ENCODE results near the gene OPA3. TPM values are rescaled to one million over a fixed set of nuclear protein-coding genes. Genes with fewer than 3 reads are reported as not detected.

The OPA3 gene
- total RNA-seq, 2 experiments from 2014 or later = 5.8 to 12.0 TPM

DNA sequence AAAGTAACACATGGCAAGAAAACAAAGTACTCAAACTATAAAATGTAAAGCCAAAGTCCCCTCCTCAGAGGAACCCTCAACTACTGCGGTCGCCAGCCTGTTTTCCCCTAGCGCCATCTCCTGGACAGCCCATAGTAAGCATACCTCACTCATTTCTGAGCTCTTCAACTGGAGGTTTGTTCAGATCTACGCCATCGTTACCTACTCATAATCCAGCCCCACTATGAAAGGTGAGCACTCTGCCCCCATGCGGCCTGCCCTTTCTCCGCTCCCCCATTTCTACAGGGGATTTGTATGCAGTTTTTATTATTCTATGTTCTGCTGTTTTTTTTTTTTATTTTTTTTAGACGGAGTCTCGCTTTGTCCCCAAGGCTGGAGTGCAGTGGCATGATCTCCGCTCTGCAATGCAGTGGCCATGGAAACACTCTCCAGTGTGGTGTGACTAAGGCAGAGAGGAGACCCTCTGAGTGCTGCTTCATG is 26.2 kb downstream of the OPA3 start:
- Histone ChIP-seq H3K79me2 (ENCODE audit: insufficient read depth, low read depth, low read length) (peaks cover 17% of the 10 kb centered on the region; the same call in 1 of the 2 replicates), H3K27ac (ENCODE audit: low read depth, low read length, poor library complexity, severe bottlenecking) (no peak overlapping the region), H3K9me3 (ENCODE audit: low read length) (no peaks in the 10 kb centered on the region), H3K4me2 (ENCODE audit: low read length) (no peak overlapping the region), H3K4me3 (ENCODE audit: low read depth, low read length, poor library complexity, severe bottlenecking) (no peak overlapping the region), H4K20me1 (ENCODE audit: insufficient read depth, low read length) (no peaks in the 10 kb centered on the region; the same call in 1 of the 2 replicates), H3K9me2 (ENCODE audit: insufficient read depth, low read length) (no peaks in the 10 kb centered on the region), H3K36me3 (ENCODE audit: insufficient read depth, low read length) (no peaks in the 10 kb centered on the region; the same call in 1 of the 2 replicates), H2AFZ (ENCODE audit: low read length) (no peak overlapping the region), H3K4me1 (ENCODE audit: insufficient read depth, low read length, poor library complexity, severe bottlenecking) (peaks cover 36% of the 10 kb centered on the region)
- DNase-seq (ENCODE audit: low spot score) = peak; percentile 92
- BruUV-seq (replicated peaks) = no TSS peak
- CTCF ChIA-PET (ENCODE audit: unreplicated experiment) = interaction anchor here (0.5 to 1.0 kb wide), 3 partner anchors 52 to 283 kb away, joined by 3 to 4 read pairs (median 3); partner anchors contain the start of gene QPCTL
- POLR2A ChIA-PET = interaction anchor here (0.6 to 0.7 kb wide), 3 partner anchors 84 to 120 kb away, joined by 3 to 5 read pairs (median 5); no protein-coding TSS in a partner anchor
- intact Hi-C loops (cut with micrococcal nuclease; ENCODE audit: unreplicated experiment) = loop anchor here (1.0 to 5.0 kb wide), 3 partner anchors 35 to 85 kb away; partner anchors contain the start of gene VASP
- TF ChIP-seq, protein P1, sequence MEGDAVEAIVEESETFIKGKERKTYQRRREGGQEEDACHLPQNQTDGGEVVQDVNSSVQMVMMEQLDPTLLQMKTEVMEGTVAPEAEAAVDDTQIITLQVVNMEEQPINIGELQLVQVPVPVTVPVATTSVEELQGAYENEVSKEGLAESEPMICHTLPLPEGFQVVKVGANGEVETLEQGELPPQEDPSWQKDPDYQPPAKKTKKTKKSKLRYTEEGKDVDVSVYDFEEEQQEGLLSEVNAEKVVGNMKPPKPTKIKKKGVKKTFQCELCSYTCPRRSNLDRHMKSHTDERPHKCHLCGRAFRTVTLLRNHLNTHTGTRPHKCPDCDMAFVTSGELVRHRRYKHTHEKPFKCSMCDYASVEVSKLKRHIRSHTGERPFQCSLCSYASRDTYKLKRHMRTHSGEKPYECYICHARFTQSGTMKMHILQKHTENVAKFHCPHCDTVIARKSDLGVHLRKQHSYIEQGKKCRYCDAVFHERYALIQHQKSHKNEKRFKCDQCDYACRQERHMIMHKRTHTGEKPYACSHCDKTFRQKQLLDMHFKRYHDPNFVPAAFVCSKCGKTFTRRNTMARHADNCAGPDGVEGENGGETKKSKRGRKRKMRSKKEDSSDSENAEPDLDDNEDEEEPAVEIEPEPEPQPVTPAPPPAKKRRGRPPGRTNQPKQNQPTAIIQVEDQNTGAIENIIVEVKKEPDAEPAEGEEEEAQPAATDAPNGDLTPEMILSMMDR (conservative IDR thresholded peaks at IDR 0.05; ENCODE audit: low read length) = peak; percentile 98
- no peak for TF ChIP-seq EZH2phosphoT487 (IDR thresholded peaks at IDR 0.05; ENCODE audit: borderline replicate concordance, low read depth, low read length)

DNA sequence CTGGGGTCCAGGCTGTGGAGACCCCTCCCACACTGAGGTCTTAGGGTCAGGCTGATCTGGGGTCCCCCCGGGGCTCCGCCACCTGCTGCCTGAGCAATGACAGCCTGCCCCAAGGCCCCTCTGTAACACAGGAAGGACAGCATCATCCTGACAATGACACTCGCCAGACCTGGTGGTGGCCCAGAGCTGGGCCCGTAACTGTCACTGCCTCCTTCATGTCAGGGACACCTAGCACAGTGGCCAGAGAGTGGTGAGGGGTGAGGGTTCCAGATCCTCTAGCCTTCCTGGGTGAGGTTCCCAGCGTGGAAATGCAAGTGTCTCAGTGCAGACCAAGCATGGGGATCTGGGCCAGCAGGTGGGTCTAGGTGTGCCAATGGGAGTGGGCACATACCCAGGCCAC is 27.8 kb downstream of the OPA3 start:
- Histone ChIP-seq H3K4me3 (ENCODE audit: low read depth, low read length, poor library complexity, severe bottlenecking) (no peak overlapping the region), H3K4me1 (ENCODE audit: insufficient read depth, low read length, poor library complexity, severe bottlenecking) (peaks cover 20% of the 10 kb centered on the region), H3K4me2 (ENCODE audit: low read length) (no peak overlapping the region), H3K9me3 (ENCODE audit: low read length) (no peaks in the 10 kb centered on the region), H3K27ac (ENCODE audit: low read depth, low read length, poor library complexity, severe bottlenecking) (no peak overlapping the region), H4K20me1 (ENCODE audit: insufficient read depth, low read length) (no peaks in the 10 kb centered on the region; the same call in 1 of the 2 replicates), H3K9me2 (ENCODE audit: insufficient read depth, low read length) (no peaks in the 10 kb centered on the region), H3K79me2 (ENCODE audit: insufficient read depth, low read depth, low read length) (peaks cover 15% of the 10 kb centered on the region; the same call in 1 of the 2 replicates), H2AFZ (ENCODE audit: low read length) (no peak overlapping the region), H3K36me3 (ENCODE audit: insufficient read depth, low read length) (peaks cover 7% of the 10 kb centered on the region)
- intact Hi-C loops (cut with micrococcal nuclease; ENCODE audit: unreplicated experiment) = loop anchor here (5.0 kb wide), 1 partner anchor 50 kb away; the partner anchor contains the start of gene VASP
- TF ChIP-seq, protein P1 (conservative IDR thresholded peaks at IDR 0.05; ENCODE audit: low read length) = no peak
- no peak for TF ChIP-seq EZH2phosphoT487 (IDR thresholded peaks at IDR 0.05; ENCODE audit: borderline replicate concordance, low read depth, low read length)
- CTCF ChIA-PET (ENCODE audit: unreplicated experiment) = no interaction called here
- POLR2A ChIA-PET = no interaction called here
- DNase-seq (ENCODE audit: low spot score) = no peak
- BruUV-seq (replicated peaks) = no TSS peak

DNA sequence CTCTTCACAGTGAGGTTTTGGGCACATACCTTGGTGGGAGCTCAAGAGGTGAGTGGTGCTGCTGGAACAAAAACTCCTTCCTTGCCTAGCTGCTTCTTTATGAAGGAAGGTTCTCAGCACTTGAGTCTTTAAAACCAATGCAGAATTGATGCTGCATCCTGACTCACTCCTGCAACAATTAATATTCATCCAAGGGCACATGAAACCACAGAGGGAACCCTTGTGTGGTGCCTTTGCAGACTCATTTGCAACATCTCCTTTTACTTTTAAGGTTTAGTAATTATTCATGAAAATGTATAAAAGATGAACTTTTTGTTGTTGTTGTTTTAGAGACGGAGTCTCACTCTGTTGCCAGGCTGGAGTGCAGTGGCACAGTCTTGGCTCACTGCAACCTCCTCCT is 30.1 kb downstream of the OPA3 start:
- CTCF ChIA-PET (ENCODE audit: unreplicated experiment) = no interaction called here
- POLR2A ChIA-PET = no interaction called here
- TF ChIP-seq, protein P1 (conservative IDR thresholded peaks at IDR 0.05; ENCODE audit: low read length) = no peak
- TF ChIP-seq EZH2phosphoT487 (IDR thresholded peaks at IDR 0.05; ENCODE audit: borderline replicate concordance, low read depth, low read length) = no peak
- Histone ChIP-seq H3K4me1 (ENCODE audit: insufficient read depth, low read length, poor library complexity, severe bottlenecking) (peaks cover 7% of the 10 kb centered on the region), H2AFZ (ENCODE audit: low read length) (no peak overlapping the region), H3K9me2 (ENCODE audit: insufficient read depth, low read length) (no peaks in the 10 kb centered on the region), H3K27ac (ENCODE audit: low read depth, low read length, poor library complexity, severe bottlenecking) (no peak overlapping the region), H3K79me2 (ENCODE audit: insufficient read depth, low read depth, low read length) (no peaks in the 10 kb centered on the region), H3K9me3 (ENCODE audit: low read length) (no peaks in the 10 kb centered on the region), H3K4me3 (ENCODE audit: low read depth, low read length, poor library complexity, severe bottlenecking) (no peak overlapping the region), H3K36me3 (ENCODE audit: insufficient read depth, low read length) (peaks cover 7% of the 10 kb centered on the region), H4K20me1 (ENCODE audit: insufficient read depth, low read length) (no peaks in the 10 kb centered on the region; the same call in 1 of the 2 replicates), H3K4me2 (ENCODE audit: low read length) (no peak overlapping the region)
- intact Hi-C loops (cut with micrococcal nuclease; ENCODE audit: unreplicated experiment) = no loop called here
- no peak for DNase-seq (ENCODE audit: low spot score)
- BruUV-seq (replicated peaks) = no TSS peak
